Neural cell (in vitro differentiated cells): Measurements from ENCODE around the gene TSSK6.

Experiments used
- EP300 ChIP-seq: fragments of 450-650 bp; conservative IDR thresholded peaks from 2 replicates; pipeline ENCODE4 v1.6.1; 2014; ENCODE audit warnings: antibody characterized with exemption, mild to moderate bottlenecking, moderate library complexity; ENCODE audit not compliant: poor library complexity, severe bottlenecking
- TF ChIP-seq, protein P1 (sequence below): fragments of 450-650 bp; IDR thresholded peaks from 2 replicates; pipeline ENCODE4 v1.5.1; 2014; ENCODE audit warnings: antibody characterized with exemption, mild to moderate bottlenecking, moderate library complexity; ENCODE audit not compliant: poor library complexity, severe bottlenecking
- TF ChIP-seq, protein P2 (sequence below): IDR thresholded peaks from 2 replicates; pipeline ENCODE4 v1.6.1; 2012; ENCODE audit warnings: borderline replicate concordance

DNA sequence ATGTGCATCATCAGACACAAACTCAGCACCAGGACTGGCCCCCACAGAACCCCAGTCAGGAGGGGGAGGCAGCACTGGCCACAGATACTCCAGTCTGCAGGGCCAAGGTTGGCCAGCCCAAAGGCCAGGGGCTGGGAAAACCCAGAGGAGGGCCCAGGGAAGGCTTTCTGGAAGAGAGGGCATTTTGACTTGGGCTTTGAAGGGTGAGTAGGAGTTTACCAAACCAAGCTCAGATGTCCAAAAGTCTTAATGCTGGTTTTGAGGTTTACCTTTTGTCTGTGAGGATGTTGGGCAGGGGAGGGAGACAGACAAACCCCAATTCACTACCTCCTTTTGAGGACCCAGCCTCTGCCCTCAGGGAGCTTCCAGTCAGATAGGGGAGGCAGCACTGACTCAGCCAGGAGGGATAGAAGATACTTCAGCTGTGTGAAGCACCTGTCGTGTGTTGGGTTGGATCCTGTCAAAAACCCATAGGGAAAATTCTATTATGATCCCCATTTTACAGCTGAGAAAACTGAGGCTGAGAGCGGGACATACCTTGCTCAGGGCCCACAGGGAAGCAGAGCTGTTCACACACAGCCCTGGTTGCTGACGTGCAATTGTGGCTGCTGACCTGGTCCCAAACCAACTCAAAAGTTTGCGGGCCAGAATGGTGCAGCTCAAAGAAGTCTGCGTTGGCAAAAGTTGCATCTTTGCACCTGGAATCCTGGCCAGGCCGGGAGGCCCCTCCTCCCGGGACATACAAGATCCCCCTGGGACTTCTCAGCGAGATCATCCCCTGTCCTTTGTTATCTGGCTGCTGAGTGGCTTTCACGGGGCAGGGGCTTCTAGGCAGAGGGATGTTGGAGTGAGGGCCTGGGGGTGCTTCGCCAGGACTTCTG is 35.9 kb upstream of the TSSK6 start:
- TF ChIP-seq, protein P1, sequence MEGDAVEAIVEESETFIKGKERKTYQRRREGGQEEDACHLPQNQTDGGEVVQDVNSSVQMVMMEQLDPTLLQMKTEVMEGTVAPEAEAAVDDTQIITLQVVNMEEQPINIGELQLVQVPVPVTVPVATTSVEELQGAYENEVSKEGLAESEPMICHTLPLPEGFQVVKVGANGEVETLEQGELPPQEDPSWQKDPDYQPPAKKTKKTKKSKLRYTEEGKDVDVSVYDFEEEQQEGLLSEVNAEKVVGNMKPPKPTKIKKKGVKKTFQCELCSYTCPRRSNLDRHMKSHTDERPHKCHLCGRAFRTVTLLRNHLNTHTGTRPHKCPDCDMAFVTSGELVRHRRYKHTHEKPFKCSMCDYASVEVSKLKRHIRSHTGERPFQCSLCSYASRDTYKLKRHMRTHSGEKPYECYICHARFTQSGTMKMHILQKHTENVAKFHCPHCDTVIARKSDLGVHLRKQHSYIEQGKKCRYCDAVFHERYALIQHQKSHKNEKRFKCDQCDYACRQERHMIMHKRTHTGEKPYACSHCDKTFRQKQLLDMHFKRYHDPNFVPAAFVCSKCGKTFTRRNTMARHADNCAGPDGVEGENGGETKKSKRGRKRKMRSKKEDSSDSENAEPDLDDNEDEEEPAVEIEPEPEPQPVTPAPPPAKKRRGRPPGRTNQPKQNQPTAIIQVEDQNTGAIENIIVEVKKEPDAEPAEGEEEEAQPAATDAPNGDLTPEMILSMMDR = no peak
- TF ChIP-seq, protein P2, sequence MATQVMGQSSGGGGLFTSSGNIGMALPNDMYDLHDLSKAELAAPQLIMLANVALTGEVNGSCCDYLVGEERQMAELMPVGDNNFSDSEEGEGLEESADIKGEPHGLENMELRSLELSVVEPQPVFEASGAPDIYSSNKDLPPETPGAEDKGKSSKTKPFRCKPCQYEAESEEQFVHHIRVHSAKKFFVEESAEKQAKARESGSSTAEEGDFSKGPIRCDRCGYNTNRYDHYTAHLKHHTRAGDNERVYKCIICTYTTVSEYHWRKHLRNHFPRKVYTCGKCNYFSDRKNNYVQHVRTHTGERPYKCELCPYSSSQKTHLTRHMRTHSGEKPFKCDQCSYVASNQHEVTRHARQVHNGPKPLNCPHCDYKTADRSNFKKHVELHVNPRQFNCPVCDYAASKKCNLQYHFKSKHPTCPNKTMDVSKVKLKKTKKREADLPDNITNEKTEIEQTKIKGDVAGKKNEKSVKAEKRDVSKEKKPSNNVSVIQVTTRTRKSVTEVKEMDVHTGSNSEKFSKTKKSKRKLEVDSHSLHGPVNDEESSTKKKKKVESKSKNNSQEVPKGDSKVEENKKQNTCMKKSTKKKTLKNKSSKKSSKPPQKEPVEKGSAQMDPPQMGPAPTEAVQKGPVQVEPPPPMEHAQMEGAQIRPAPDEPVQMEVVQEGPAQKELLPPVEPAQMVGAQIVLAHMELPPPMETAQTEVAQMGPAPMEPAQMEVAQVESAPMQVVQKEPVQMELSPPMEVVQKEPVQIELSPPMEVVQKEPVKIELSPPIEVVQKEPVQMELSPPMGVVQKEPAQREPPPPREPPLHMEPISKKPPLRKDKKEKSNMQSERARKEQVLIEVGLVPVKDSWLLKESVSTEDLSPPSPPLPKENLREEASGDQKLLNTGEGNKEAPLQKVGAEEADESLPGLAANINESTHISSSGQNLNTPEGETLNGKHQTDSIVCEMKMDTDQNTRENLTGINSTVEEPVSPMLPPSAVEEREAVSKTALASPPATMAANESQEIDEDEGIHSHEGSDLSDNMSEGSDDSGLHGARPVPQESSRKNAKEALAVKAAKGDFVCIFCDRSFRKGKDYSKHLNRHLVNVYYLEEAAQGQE = no peak
- no peak for TF ChIP-seq EP300
